Muscle of back (tissue), 11 donors: Measurements from ENCODE around the gene TAF4B. TPM values are rescaled to one million over a fixed set of nuclear protein-coding genes. Genes with fewer than 3 reads are reported as not detected.
"Not testable (repeated sequence)": the region's sequence is repeated elsewhere in the genome, so short reads cannot be mapped to it uniquely, and the experiment has no call there.

Experiments
- DNase-seq, 3 donors: peaks; one replicate each; pipeline versions ENCODE4 v3.0.0 to v3.0.0-alpha.2; 2013
- polyA plus RNA-seq, 10 donors: library from polyadenylated mRNA; unstranded; fragments of 120-200 nt; gene quantifications; one replicate each; pipeline ENCODE4 v1.2.1, GENCODE V29; 2013; ENCODE audit not compliant: insufficient read length in 10 of 10

The TAF4B gene
- polyA plus RNA-seq, 10 donors: 1.9 to 3.7 (median 2.4) TPM

GRCh38 chr18:26424428-26425147 is 198.3 kb downstream of the TAF4B start:
- DNase-seq: no peak

- no peak for DNase-seq
Observed at GRCh38 chr18:26425148-26425531, 198.9 kb downstream of the TAF4B start.

- peak; percentile 30 to 75 (median 51) for DNase-seq
Observed at GRCh38 chr18:26429535-26430226, 203.4 kb downstream of the TAF4B start.

GRCh38 chr18:26432651-26433424 is 206.6 kb downstream of the TAF4B start:
- DNase-seq: no peak

GRCh38 chr18:26434887-26435286 is 208.6 kb downstream of the TAF4B start:
- no peak for DNase-seq

GRCh38 chr18:26435415-26436095 is 209.3 kb downstream of the TAF4B start:
- DNase-seq: no peak

- DNase-seq: peak in 1 of 3 donors; percentile 59
Observed at GRCh38 chr18:26436176-26437051, 210.2 kb downstream of the TAF4B start.

- not testable (repeated sequence) for DNase-seq
Observed at GRCh38 chr18:26437634-26438033, 211.4 kb downstream of the TAF4B start.

GRCh38 chr18:26438980-26439379 is 212.7 kb downstream of the TAF4B start:
- DNase-seq: no peak

- no peak for DNase-seq
Observed at GRCh38 chr18:26439537-26439936, 213.3 kb downstream of the TAF4B start.

- DNase-seq: no peak
Observed at GRCh38 chr18:26440644-26441043, 214.4 kb downstream of the TAF4B start.

Other genes starting within 250 kb of the TAF4B start
- gene SS18, start 135.8 kb upstream of the TAF4B start, polyA plus RNA-seq: 10 to 100 TPM; 32.1 to 56.7 (median 43.5) TPM
- gene PSMA8, start 92.6 kb upstream of the TAF4B start, polyA plus RNA-seq: under 1 TPM in 2 of 10 donors, not detected in 8; 0.11 to 0.18 TPM